Thyroid gland (tissue), 4 donors: ENCODE results near the gene PARD3B.

Experiments
- POLR2A ChIP-seq, 2 donors: fragments of 450-650 bp; IDR thresholded peaks; one replicate each; pipeline ENCODE4 v1.6.1; 2017; ENCODE audit warnings: antibody characterized with exemption in 2 of 2, mild to moderate bottlenecking in 2 of 2, moderate library complexity in 1 of 2
- TF ChIP-seq, protein P1 (sequence below), 6 experiments: fragments of 200-600 bp in 3 of 6; fragments of 450-650 bp in 3 of 6; sonication (generic) in 3 of 6; IDR thresholded peaks; one replicate each; pipeline ENCODE4 v1.5.1; 2016 to 2019; ENCODE audit warnings: antibody characterized with exemption in 6 of 6, mild to moderate bottlenecking in 2 of 6, inconsistent platforms in 1 of 6, moderate library complexity in 1 of 6

DNA sequence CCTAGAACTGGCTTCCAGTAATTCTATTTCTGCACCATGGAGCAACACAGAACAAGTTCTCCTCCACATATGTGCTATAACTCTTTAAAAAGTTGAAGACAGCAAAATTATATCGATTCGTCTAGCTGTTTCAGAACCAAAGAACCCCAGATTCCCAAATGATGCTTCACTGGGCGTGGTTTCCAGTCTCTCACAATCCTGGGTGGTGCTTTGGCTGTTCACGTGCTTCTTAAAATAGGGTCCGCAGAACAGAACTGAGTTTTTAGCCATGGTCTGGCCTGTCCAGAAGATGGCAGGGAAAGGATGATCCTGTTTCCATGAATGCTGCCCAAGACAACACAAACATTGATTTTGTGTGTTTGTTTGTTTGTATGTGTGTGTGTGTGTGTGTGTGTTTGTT lies 37.6 kb upstream of the PARD3B start:
- TF ChIP-seq, protein P1, sequence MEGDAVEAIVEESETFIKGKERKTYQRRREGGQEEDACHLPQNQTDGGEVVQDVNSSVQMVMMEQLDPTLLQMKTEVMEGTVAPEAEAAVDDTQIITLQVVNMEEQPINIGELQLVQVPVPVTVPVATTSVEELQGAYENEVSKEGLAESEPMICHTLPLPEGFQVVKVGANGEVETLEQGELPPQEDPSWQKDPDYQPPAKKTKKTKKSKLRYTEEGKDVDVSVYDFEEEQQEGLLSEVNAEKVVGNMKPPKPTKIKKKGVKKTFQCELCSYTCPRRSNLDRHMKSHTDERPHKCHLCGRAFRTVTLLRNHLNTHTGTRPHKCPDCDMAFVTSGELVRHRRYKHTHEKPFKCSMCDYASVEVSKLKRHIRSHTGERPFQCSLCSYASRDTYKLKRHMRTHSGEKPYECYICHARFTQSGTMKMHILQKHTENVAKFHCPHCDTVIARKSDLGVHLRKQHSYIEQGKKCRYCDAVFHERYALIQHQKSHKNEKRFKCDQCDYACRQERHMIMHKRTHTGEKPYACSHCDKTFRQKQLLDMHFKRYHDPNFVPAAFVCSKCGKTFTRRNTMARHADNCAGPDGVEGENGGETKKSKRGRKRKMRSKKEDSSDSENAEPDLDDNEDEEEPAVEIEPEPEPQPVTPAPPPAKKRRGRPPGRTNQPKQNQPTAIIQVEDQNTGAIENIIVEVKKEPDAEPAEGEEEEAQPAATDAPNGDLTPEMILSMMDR (IDR thresholded peaks at IDR 0.05): no peak
- TF ChIP-seq POLR2A (IDR thresholded peaks at IDR 0.05): no peak
